NCI-H146 (cell line): ENCODE measurements around the gene GBP1.
"Not testable (repeated sequence)": the region's sequence is repeated elsewhere in the genome, so short reads cannot be mapped to it uniquely, and the experiment has no call there.

ENCODE experiments used
- DNase-seq: peaks from one replicate; lab custom pipeline; 2025; lab: John Stamatoyannopoulos, UW

Gene GBP1, protein sequence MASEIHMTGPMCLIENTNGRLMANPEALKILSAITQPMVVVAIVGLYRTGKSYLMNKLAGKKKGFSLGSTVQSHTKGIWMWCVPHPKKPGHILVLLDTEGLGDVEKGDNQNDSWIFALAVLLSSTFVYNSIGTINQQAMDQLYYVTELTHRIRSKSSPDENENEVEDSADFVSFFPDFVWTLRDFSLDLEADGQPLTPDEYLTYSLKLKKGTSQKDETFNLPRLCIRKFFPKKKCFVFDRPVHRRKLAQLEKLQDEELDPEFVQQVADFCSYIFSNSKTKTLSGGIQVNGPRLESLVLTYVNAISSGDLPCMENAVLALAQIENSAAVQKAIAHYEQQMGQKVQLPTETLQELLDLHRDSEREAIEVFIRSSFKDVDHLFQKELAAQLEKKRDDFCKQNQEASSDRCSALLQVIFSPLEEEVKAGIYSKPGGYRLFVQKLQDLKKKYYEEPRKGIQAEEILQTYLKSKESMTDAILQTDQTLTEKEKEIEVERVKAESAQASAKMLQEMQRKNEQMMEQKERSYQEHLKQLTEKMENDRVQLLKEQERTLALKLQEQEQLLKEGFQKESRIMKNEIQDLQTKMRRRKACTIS

DNA sequence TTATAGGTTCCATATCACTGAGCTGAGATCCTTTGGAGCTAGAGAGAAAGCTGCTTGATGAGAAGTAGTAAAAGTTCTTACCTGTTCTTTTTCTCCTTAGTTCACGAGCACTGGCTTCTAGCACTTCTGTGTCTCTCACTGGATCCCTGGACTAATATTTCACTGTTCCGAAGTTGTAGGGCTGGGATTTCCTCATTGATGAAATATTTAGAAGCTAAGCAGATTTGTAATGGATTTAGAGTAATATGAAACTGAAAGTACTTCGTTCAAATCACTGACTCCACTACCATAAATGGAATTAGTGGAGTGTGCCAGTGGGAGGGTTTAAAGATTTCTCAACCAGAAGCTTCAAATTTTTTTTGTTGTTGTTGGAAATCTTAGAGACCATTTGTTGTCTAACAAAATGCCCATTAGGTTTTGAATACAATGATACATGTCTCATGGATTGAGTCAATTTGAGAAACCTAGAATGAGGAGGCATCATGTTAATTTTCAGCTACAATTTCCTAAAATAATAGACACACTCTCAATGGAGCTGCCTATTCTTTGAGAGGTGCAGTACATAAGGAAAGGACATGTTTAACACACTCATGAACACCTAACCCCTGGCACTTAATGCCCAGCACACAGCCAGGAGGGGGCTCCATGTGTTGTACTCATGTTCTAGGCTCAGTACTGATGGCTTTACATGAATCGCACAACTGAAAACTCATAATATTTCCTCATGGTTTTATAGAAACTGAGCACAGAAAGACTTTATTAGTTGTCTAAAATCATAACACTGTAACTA, at the start of gene GBP1:
Gene GBP1, minus strand, starts transcription at position 130 of the 790 bp plus-strand sequence. CDS start 1,974 bp downstream, outside the sequence.
- no peak for DNase-seq

DNA sequence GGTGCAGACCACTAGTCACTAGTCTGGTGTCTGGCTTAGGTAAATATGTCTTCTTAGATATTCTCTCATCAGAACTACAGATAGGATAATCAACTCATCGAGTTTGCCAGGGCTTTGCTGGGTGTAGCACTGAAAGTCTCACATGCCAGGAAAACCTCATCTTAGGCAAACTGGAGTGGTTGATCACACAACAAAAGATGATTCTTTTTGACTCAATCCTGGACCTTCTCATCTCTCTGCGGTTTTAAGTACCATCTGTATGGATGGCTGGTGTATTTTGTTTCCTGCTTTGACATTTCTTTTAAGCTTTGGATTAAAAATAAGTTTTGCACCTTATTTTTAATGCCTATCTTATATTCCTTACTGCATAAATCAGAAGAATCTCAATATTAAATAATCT, 49.7 kb upstream of the GBP1 start:
- DNase-seq = no peak

DNA sequence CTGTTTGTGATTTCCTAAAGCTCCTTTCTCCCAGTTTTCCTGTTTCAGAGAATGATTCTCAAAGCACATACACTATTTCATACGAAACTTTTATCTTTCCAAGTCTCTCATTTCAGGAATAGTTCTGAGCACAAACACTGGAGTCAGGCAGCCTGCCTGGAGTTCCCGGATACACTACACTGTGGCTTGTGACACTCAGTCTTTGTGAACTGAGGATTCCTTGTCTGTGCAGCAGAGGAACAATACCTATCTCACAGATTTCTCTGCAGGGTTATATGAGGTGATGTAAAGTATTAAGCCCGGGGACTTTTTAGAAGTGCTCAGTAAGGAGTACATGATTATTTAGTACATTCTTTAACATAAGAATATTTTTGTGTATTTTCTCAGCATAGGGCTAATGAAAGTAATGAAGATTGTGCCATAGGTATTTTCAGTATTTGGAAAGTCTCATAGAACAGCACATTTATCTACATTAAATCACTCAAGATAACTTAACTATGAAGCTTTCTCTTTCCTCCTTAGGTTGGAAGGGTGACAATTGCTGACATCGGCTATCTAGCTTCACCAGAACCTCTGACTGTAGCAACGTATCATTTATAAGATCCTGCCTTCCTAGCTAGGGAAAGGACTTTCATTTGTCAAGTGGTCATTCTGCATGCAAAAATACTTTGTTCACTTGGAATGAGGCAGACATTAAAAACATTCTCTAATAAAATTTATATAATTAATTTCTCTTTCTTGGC, 48.0 kb upstream of the GBP1 start:
- no peak for DNase-seq

DNA sequence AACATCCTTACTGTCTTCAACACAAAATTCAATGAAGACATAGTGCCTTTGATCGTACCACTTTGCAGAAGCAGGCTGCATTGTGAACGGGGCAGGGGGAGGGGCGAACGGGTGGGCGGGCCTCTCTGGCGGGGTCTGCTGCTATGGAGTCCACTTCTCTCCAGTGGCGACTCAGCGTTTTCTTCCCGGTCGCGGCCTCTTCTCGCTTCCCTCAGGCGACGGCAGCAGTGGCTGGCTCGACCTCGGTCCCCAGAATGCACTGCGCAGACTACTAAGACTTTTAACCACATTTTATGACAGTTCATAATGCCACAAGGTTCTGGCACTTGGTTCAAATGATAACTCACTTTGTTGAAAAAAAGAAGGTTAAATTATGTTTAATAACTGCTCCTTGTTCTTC, 39.7 kb upstream of the GBP1 start:
- no peak for DNase-seq

DNA sequence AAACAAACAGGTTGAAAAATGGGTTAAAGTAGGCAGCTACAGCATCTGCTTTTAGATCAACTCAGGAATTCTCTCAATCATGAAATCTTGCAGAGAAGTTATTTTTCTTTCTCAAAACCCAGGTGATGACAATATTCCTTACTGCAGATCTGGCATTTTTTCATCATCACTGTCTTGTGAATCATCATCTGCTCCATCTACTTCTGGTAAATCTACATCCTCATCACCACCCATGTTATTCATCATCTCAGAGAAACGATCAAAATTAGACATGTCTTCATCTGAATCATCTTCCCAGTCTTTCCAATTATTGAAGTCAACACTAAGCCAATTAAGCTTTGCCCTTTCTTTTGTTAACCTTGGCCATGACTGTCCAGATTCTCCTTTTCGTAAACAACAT, 39.1 kb upstream of the GBP1 start:
- no peak for DNase-seq

DNA sequence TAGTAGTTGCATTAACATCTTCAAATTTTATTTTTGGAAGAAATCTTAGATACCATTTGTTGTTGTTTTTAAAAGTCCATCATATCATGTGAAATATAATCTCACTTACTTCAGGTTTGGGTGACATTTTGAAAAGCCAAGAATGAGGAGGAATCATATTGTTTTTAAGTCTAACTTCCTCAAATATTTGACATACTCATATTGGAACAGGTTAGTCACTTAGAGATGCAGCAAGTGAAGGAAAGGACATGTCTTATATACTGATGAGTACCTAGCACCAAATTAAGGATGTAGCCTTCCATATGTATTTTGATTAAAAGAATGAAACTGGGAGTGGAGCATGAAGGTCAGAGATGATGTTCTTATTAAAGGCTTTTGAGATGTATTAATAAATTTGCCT, 37.0 kb upstream of the GBP1 start:
- DNase-seq = no peak

DNA sequence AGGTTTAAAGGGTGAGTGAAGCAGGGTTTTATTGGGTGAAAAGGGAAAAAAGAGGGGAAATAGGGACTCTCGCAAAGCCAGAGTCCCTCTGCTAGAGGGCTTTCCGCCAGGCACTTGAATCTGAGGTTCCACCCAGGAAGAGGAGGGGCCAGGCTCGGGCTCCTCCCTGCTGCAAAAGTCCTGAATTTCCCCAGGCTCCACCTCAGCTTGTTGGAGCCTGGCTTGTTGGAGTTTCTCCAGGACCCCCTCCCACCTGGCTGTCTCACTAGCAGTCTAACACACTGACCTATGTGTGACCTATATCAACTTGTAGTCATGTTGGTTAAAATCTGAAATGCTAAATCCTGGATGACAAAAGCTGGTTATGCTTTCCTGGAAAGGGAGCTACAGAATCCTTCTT, 35.4 kb upstream of the GBP1 start:
- DNase-seq = no peak

DNA sequence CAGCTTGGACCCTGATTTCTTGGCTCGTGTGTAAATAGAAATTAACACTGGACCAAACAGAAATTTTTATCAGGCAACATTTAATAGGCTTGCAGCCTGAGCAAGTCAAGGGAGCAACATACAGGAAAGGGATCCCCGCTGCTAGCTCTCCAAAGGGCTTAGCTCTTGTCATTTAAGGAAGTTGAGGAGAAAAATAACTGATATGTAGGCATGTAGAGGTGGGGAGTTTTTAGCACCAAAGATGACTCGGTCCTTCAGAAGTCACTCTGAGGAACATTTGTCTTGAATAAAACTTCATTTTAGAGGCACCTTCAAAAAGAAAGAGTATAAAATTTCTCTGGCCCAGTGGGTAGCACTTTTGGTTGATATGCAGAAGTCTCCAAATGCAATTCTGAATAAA, 33.8 kb upstream of the GBP1 start:
- no peak for DNase-seq

DNA sequence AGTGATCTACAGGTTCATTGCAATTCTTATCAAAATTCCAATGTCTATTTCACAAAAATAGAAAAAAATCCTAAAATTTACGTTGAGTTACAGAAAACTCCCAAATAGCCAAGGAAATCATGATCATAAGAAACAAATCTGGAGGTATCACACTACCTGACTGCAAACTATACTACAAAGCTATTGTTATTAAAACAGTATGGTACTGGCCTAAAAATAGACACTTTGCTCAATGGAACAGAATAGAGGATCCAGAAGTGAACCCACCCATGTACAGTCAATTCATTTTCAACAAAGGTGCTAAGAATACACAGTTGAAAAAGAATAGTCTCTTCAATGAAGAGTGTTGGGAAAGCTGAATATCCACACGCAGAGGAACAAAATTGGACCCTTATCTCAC, 30.7 kb upstream of the GBP1 start:
- DNase-seq = no peak

DNA sequence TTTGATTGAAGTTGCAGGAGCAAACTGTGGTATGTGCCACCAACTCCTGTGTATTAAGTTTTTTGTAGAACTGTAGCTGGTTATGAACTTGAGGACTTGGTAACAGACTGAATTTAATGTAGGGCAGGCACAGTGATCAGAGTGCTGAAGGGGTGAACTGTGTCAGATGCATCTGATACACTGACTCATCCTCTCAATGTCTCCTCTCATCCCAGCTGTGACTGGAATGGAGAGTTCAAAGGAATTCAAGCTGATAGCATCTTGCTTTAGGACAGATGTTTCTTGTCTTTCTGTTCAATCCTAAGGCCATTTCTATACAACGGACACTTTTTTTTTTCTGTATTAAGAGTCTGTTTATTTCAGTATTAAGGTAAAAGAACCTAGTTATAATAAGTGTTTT, 25.0 kb upstream of the GBP1 start:
- no peak for DNase-seq

DNA sequence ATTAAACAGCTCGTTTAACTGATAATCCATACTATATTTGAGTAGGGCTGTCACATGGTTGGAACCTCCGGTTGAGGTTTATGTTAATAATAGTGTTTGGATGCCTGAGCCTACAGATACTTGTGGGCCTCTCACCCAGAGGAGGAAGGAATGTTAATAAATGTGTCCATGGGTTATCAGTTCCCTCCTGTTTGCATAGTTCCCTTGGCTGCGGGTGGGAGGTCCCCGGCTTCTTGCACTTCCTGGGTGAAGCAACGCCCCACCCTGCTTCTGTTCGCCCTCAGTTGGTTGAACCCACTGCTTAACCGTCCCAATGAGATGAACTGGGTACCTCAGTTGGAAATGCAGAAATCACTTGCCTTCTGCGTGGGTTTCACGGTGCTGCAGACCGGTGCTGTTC, 23.6 kb upstream of the GBP1 start:
- DNase-seq = peak; percentile 2

DNA sequence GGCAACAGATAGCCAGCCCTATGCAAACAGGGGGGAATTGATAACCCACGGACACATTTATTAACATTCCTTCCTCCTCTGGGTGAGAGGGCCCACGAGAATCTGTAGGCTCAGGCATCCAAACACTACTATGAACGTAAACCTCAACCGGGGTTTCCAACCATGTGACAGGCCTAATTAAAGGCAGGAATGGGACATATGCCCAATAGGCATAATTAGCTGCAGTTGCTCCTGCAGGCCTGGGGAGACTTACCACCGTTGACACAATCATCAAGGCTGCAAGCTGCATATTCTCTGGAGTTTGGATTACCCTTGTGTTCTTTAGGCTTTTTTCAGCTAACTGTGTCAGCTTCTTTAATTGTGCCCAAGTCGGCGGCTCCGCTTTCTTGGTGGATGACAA, 22.2 kb upstream of the GBP1 start:
- no peak for DNase-seq

DNA sequence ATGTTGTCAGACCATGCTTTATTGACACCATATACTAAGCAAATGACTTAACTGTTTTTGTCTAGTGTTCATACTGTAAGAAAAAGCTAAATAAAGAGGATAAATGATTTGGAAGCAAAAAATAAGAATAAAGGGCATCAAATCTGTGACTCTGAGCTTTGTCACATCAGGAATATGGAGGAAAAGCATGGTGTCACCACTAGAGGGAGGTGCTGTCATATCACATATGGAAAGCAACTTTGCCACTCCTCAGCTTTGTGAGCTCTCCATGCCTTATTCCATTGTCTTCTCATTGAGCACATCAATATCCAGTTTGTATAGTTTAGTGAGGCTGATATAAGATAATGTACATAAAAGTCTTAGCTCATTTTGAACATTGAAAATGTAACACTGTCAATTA, 20.8 kb upstream of the GBP1 start:
- no peak for DNase-seq

DNA sequence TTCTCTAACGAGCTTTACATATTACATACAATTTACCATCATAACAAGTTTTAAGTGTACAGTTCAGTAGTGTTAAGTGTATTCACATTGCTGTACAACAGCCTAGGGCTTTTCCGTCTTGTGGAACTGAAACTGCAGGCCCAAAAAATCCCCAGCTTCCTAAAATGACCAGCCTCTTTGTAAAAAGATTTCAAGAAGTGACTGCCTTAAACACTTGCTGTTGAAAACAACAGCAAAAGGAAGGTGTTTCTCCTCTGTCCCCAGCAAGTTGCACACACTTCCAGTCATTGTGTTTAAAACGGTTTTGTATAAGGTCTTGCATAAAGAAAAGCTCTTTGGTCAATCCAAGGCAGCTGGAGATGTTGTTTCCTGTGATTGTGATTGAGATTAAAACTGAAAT, 16.0 kb upstream of the GBP1 start:
- no peak for DNase-seq

DNA sequence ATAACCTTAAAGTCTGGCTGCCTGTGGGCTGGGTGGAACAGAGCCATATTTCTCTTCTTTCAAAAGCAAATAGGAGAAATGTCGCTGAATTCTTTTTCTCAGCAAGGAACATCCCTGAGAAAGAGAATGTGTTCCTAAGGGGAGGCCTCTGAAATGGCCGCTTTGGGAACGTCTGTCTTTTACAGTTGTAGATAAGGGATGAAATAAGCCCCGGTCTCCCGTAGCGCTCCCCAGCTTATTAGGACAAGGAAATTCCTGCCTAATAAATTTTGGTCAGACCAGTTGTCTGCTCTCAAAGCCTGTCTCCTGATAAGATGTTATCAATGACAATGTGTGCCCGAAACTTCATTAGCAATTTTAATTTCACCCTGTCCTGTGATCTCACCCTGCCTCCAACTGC, 15.1 kb upstream of the GBP1 start:
- DNase-seq = not testable (repeated sequence)

DNA sequence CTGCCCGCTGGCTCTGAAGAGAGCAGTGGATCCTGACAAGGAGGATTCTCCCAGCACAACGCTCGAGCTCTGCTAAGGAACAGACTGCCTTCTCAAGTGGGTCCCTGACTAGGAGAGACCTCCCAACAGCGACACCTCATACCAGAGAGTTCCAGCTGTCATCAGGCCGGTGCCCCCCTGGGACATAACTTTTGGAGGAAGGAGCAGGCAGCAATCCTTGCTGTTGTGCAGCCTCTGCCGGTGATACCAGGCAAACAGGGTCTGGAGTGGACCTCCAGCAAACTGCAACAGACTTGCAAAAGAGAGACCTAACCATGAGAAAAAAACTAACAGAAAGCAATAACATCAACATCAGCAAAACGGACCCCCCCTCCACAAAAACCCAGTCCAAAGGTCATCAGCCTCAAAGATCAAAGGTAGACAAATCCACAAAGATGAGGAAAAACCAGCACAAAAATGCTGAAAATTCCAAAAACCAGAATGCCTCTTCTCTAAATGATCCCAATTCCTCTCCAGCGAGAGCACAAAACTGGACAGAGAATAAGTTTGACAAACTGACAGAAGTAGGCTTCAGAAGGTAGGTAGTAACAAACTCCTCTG, 7.6 kb upstream of the GBP1 start:
- DNase-seq = not testable (repeated sequence)

DNA sequence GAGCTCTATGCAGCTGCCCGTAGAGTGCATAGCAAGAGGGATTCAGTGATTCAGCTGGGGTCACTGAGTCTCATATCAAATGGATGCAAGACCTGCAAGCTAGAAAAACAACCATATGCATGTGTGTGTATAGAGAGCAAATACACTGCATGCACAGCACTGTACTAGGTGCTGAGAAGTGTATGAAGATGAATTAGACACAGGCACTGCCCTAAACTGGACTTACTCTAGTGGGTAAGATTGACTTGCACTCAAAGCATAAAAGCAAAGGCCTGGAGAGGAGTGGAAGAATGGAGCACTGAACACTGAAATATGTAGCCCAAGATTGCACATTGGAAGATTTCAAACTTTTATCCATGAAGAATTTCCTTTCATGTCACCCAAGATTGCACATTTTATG, 5.5 kb upstream of the GBP1 start:
- DNase-seq = no peak

DNA sequence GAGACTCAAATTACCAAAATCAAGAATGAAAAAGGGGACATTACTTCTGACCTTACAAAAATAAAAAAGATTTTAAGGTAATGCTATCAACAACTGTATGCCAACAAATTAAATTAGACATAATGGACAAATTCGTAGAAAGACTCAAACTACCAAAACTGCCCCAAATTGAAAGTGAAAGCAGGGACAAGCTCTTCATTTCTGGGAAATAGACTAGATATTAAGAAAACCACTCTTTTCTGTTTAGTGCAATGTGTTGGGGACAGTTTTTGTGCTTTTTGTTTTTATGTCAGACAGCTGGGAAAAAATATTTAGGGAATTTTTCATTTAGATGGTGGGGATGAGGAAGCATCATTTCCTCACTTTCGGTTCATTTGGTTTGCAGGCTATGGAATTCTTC, 4.9 kb upstream of the GBP1 start:
- DNase-seq = no peak

DNA sequence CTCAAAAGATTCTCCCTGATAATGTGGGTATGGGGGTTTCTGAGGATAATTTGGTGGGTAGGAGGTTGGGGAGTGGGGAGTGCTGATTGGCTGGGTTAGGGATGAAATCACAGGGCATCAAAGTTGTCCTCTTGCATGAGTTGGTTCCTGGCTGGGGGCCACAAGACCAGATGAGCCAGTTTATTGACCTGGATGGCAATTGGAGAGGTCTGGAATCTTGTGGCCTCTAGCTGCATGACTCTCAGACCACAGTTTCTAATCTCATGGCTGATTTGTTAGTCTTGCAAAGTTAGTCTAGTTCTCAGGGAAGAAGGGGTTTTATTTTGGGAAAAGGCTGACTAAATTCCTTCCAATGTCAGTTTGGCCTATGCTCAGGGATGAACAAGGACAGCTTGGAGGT, 3.3 kb upstream of the GBP1 start:
- no peak for DNase-seq

DNA sequence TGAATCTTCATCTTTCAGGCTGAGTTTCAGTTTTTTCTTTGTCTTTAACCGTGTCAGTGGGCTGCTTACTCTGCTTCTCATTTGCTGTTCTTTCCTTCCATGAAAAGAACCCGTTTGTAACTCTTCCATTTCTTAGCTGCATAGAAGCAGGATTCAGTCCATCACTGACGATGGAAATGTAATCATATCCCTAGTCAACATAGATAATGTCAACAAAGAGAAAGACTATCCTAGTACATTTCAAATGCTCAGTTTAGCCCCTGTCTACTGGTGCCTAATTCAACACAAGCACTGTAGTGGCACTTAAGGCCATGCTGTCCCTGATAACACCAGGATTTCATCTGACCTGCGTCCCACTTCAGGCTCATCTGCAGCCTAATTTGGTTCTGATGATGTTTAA, 376 bp downstream of the GBP1 start:
- DNase-seq = no peak

DNA sequence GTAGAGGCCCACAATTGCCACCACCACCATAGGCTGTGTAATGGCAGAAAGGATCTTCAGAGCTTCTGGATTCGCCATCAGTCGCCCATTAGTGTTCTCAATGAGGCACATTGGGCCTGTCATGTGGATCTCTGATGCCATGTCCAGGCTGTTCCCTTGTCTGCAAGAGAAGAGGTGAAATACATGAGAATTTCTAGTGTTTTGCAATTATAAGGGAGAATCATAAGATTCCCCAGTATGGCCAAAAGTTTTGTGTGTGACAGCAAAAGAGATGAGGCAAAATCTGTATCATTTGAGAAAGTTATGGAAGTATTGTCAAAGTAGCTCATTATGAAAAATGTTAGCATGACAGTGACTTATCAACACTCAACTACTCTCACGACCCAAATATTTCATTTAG, 1.9 kb downstream of the GBP1 start:
- no peak for DNase-seq

DNA sequence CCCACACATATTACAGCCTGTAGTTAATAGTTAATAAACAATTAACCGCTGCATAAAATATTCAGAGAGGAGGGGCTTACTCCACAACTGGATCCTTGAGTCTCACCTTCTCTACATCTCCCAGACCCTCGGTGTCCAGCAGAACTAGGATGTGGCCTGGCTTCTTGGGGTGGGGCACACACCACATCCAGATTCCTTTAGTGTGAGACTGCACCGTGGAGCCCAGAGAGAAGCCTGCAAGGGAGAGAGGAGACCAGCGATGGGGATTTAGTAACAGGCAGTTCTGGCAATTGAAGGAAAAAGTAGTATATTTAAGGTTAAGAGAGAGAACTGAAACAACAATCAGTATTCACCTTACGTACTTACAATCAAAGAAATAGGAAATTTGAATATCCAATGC, 4.9 kb downstream of the GBP1 start:
- no peak for DNase-seq
